ENCODE data around the gene EGLN3.
"Not testable (repeated sequence)": the region's sequence is repeated elsewhere in the genome, so short reads cannot be mapped to it uniquely, and the experiment has no call there.

EGLN3 gene

GRCh38 chr14:33978892-33979612, 28.2 kb upstream of the EGLN3 start:
- no peak overlapping the region for H3K4me3 ChIP-seq (ENCODE audit: low read length)
- TF ChIP-seq CTCF (IDR thresholded peaks at IDR 0.05; ENCODE audit: insufficient read depth, low read depth, low read length, missing control alignments) = no peak
- no peak for DNase-seq (ENCODE audit: low read depth)

GRCh38 chr14:33972583-33973081, 21.8 kb upstream of the EGLN3 start:
- H3K4me3 ChIP-seq (ENCODE audit: low read length) = no peak overlapping the region
- DNase-seq (ENCODE audit: low read depth) = no peak
- TF ChIP-seq CTCF (IDR thresholded peaks at IDR 0.05; ENCODE audit: insufficient read depth, low read depth, low read length, missing control alignments) = no peak

- H3K4me3 ChIP-seq (ENCODE audit: low read length); DNase-seq (ENCODE audit: low read depth): not testable (repeated sequence)
Observed at GRCh38 chr14:33969846-33970245, 19.0 kb upstream of the EGLN3 start.

- DNase-seq (ENCODE audit: low read depth) = no peak
- TF ChIP-seq CTCF (IDR thresholded peaks at IDR 0.05; ENCODE audit: insufficient read depth, low read depth, low read length, missing control alignments) = no peak
- H3K4me3 ChIP-seq (ENCODE audit: low read length) = no peak overlapping the region
Observed at GRCh38 chr14:33968722-33969121, 17.8 kb upstream of the EGLN3 start.

- no peak for DNase-seq (ENCODE audit: low read depth)
- TF ChIP-seq CTCF (IDR thresholded peaks at IDR 0.05; ENCODE audit: insufficient read depth, low read depth, low read length, missing control alignments) = no peak
- no peak overlapping the region for H3K4me3 ChIP-seq (ENCODE audit: low read length)
Observed at GRCh38 chr14:33967138-33967537, 16.3 kb upstream of the EGLN3 start.

GRCh38 chr14:33966276-33966675, 15.4 kb upstream of the EGLN3 start:
- no peak for TF ChIP-seq CTCF (IDR thresholded peaks at IDR 0.05; ENCODE audit: insufficient read depth, low read depth, low read length, missing control alignments)
- no peak for DNase-seq (ENCODE audit: low read depth)
- H3K4me3 ChIP-seq (ENCODE audit: low read length) = no peak overlapping the region

GRCh38 chr14:33964599-33965317, 13.9 kb upstream of the EGLN3 start:
- no peak for DNase-seq (ENCODE audit: low read depth)
- TF ChIP-seq CTCF (IDR thresholded peaks at IDR 0.05; ENCODE audit: insufficient read depth, low read depth, low read length, missing control alignments) = no peak
- no peak overlapping the region for H3K4me3 ChIP-seq (ENCODE audit: low read length)

Data from epithelial cell of esophagus (primary cell).